ENCODE measurements around the gene ZFP36L1.

- no peak for TF ChIP-seq POLR2A (IDR thresholded peaks at IDR 0.05)
- no peak for TF ChIP-seq CTCF (IDR thresholded peaks at IDR 0.05)
- no peak for TF ChIP-seq EP300 (IDR thresholded peaks at IDR 0.05)
Observed at GRCh38 chr14:68784226-68784910, 8.5 kb downstream of the ZFP36L1 start.

All from ovary (tissue), 3 donors.